PC-3 (cell line): Measurements from ENCODE around the gene NTHL1.

ENCODE experiments used
- CTCF ChIP-seq: fragments of 300-600 bp; sonication (generic); conservative IDR thresholded peaks from 2 replicates; pipeline ENCODE4 v1.5.1; 2017; ENCODE audit warnings: antibody characterized with exemption, low read depth, mild to moderate bottlenecking, low read length
- EZH2 ChIP-seq: fragments of 300-600 bp; sonication (generic); IDR thresholded peaks from one replicate; pipeline ENCODE4 v1.6.1; 2017; ENCODE audit warnings: antibody characterized with exemption, mild to moderate bottlenecking, low read length; ENCODE audit not compliant: unreplicated experiment
- EZH2phosphoT487 ChIP-seq: fragments of 300-600 bp; sonication (generic); IDR thresholded peaks from 2 replicates; pipeline ENCODE4 v1.6.1; 2018; ENCODE audit warnings: mild to moderate bottlenecking, antibody characterized with exemption, low read length, borderline replicate concordance

- TF ChIP-seq EZH2 (no peak), CTCF (no peak), EZH2phosphoT487 (no peak)
Measured at GRCh38 chr16:2079311-2079800, 31.7 kb upstream of the NTHL1 start.
